Osteoblast (primary cell): Measurements from ENCODE around the gene CFAP58. TPM values are rescaled to one million over a fixed set of nuclear protein-coding genes. Genes with fewer than 3 reads are reported as not detected.

Experiments used
- DNase-seq: peaks from one replicate; pipeline ENCODE4 v3.0.0; 2011; ENCODE audit warnings: low spot score, mixed read lengths; ENCODE audit not compliant: insufficient read length; ENCODE audit errors: missing footprints
- H2AFZ ChIP-seq: 2 replicates; pipeline ENCODE4 v1.6.0; 2011; ENCODE audit warnings: mild to moderate bottlenecking, low read length
- H3K27ac ChIP-seq: 2 replicates; pipeline ENCODE4 v1.5.1; 2011; ENCODE audit warnings: mild to moderate bottlenecking, low read depth, low read length, moderate library complexity
- H3K27me3 ChIP-seq: 2 replicates; pipeline ENCODE4 v1.6.0; 2012; ENCODE audit warnings: mild to moderate bottlenecking, control low read depth, inconsistent platforms, low read length, moderate library complexity; ENCODE audit not compliant: insufficient read depth
- H3K36me3 ChIP-seq: 2 replicates; pipeline ENCODE4 v1.5.1; 2011; ENCODE audit warnings: mild to moderate bottlenecking, low read length, control low read depth, moderate library complexity; ENCODE audit not compliant: insufficient read depth
- H3K4me1 ChIP-seq: 2 replicates; pipeline ENCODE4 v1.5.1; 2011; ENCODE audit warnings: mild to moderate bottlenecking, low read length, control low read depth, moderate library complexity; ENCODE audit not compliant: insufficient read depth
- H3K4me2 ChIP-seq: 2 replicates; pipeline ENCODE4 v1.6.0; 2011; ENCODE audit warnings: mild to moderate bottlenecking, low read length; ENCODE audit not compliant: insufficient read depth
- H3K4me3 ChIP-seq: fragments of 200-600 bp; sonication (generic); 3 replicates; pipeline ENCODE4 v1.5.1; 2012; ENCODE audit warnings: mild to moderate bottlenecking, low read length, inconsistent platforms; ENCODE audit not compliant: insufficient read depth
- H3K79me2 ChIP-seq: 2 replicates; pipeline ENCODE4 v1.6.0; 2012; ENCODE audit warnings: mild to moderate bottlenecking, low read length, control low read depth, inconsistent platforms; ENCODE audit not compliant: insufficient read depth
- H3K9me3 ChIP-seq: 2 replicates; pipeline ENCODE4 v1.5.1; 2011; ENCODE audit warnings: low read depth, low read length, control low read depth
- H4K20me1 ChIP-seq: 2 replicates; pipeline ENCODE4 v1.6.0; 2012; ENCODE audit warnings: mild to moderate bottlenecking, low read length, control low read depth; ENCODE audit not compliant: insufficient read depth
- total RNA-seq: library from RNA; depleted of rRNA; stranded (reverse); fragments of >200 nt; gene quantifications from 2 replicates; pipeline ENCODE4 v1.2.3, GENCODE V29; 2012
- TF ChIP-seq, protein P1 (sequence below): IDR thresholded peaks from 2 replicates; pipeline ENCODE4 v1.5.1; 2011; ENCODE audit warnings: mild to moderate bottlenecking, low read depth, low read length, moderate library complexity; ENCODE audit errors: extremely low read depth

CFAP58 gene
- total RNA-seq, 1 donor = 0.36 TPM

GRCh38 chr10:104416851-104417250 lies 63.2 kb downstream of the CFAP58 start:
- DNase-seq = no peak
- no peak overlapping the region for H3K4me2 ChIP-seq
- no peak overlapping the region for H2AFZ ChIP-seq
- no peak overlapping the region for H3K27ac ChIP-seq
- no peaks in the 10 kb centered on the region for H3K4me1 ChIP-seq
- no peaks in the 10 kb centered on the region for H3K9me3 ChIP-seq
- no peaks in the 10 kb centered on the region for H4K20me1 ChIP-seq
- no peaks in the 10 kb centered on the region for H3K27me3 ChIP-seq
- H3K36me3 ChIP-seq = no peaks in the 10 kb centered on the region
- no peak overlapping the region for H3K4me3 ChIP-seq
- H3K79me2 ChIP-seq = no peaks in the 10 kb centered on the region
- TF ChIP-seq, protein P1, sequence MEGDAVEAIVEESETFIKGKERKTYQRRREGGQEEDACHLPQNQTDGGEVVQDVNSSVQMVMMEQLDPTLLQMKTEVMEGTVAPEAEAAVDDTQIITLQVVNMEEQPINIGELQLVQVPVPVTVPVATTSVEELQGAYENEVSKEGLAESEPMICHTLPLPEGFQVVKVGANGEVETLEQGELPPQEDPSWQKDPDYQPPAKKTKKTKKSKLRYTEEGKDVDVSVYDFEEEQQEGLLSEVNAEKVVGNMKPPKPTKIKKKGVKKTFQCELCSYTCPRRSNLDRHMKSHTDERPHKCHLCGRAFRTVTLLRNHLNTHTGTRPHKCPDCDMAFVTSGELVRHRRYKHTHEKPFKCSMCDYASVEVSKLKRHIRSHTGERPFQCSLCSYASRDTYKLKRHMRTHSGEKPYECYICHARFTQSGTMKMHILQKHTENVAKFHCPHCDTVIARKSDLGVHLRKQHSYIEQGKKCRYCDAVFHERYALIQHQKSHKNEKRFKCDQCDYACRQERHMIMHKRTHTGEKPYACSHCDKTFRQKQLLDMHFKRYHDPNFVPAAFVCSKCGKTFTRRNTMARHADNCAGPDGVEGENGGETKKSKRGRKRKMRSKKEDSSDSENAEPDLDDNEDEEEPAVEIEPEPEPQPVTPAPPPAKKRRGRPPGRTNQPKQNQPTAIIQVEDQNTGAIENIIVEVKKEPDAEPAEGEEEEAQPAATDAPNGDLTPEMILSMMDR = no peak

- DNase-seq = no peak
- H3K4me2 ChIP-seq = no peak overlapping the region
- TF ChIP-seq, protein P1 = no peak
These were observed 64.1 kb downstream of the CFAP58 start for GRCh38 chr10:104417637-104418292.

GRCh38 chr10:104424719-104425118 lies 71.1 kb downstream of the CFAP58 start:
- TF ChIP-seq, protein P1 = no peak

More at GRCh38 chr10:104417637-104418292, 64.1 kb downstream of the CFAP58 start:
- Histone ChIP-seq H3K79me2 (no peaks in the 10 kb centered on the region), H3K9me3 (no peaks in the 10 kb centered on the region), H3K36me3 (no peaks in the 10 kb centered on the region), H3K27me3 (no peaks in the 10 kb centered on the region), H3K27ac (no peak overlapping the region), H3K4me3 (no peak overlapping the region), H2AFZ (no peak overlapping the region), H3K4me1 (no peaks in the 10 kb centered on the region), H4K20me1 (no peaks in the 10 kb centered on the region)

DNA sequence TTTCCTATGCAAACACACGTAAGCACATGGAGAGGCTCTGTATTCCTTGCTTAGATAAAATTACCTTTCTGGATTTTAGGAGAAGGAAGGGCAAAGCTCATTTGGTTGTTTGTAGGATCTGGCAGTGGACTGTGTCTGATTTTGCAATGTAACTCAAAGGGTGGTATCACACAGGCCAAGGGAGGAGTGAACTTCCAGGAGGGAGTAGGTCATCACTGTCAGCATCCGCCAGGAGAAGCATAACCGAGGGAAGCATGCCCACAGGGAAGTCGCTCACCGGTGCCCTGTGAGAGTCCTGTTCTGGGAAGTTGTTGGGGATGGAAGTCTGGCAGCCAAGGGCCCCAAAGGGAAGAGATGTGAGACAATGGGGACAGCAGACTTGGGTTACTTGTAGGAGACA lies 74.4 kb downstream of the CFAP58 start:
- H3K4me1 ChIP-seq = no peaks in the 10 kb centered on the region
- H3K4me2 ChIP-seq = no peak overlapping the region
- no peak overlapping the region for H3K4me3 ChIP-seq
- TF ChIP-seq, protein P1 = no peak
- H3K9me3 ChIP-seq = no peaks in the 10 kb centered on the region
- H3K27me3 ChIP-seq = no peaks in the 10 kb centered on the region
- DNase-seq = no peak
- H3K36me3 ChIP-seq = no peaks in the 10 kb centered on the region
- no peak overlapping the region for H3K27ac ChIP-seq
- no peaks in the 10 kb centered on the region for H3K79me2 ChIP-seq
- no peaks in the 10 kb centered on the region for H4K20me1 ChIP-seq
- no peak overlapping the region for H2AFZ ChIP-seq

More at GRCh38 chr10:104424719-104425118, 71.1 kb downstream of the CFAP58 start:
- Histone ChIP-seq H3K27me3 (no peaks in the 10 kb centered on the region), H2AFZ (no peak overlapping the region), H3K4me3 (no peak overlapping the region), H3K79me2 (no peaks in the 10 kb centered on the region), H3K4me1 (no peaks in the 10 kb centered on the region), H4K20me1 (no peaks in the 10 kb centered on the region), H3K4me2 (no peak overlapping the region), H3K36me3 (no peaks in the 10 kb centered on the region), H3K9me3 (no peaks in the 10 kb centered on the region), H3K27ac (no peak overlapping the region)
- DNase-seq = no peak
